NCI-H146 treated with DMSO at 0.1 percent for 48 hours (cell line): ENCODE data around the gene LGI1.

Experiments
- DNase-seq: peaks from one replicate; lab custom pipeline; 2025; ENCODE audit not compliant: unreplicated experiment; lab: John Stamatoyannopoulos, UW

The LGI1 gene

DNA sequence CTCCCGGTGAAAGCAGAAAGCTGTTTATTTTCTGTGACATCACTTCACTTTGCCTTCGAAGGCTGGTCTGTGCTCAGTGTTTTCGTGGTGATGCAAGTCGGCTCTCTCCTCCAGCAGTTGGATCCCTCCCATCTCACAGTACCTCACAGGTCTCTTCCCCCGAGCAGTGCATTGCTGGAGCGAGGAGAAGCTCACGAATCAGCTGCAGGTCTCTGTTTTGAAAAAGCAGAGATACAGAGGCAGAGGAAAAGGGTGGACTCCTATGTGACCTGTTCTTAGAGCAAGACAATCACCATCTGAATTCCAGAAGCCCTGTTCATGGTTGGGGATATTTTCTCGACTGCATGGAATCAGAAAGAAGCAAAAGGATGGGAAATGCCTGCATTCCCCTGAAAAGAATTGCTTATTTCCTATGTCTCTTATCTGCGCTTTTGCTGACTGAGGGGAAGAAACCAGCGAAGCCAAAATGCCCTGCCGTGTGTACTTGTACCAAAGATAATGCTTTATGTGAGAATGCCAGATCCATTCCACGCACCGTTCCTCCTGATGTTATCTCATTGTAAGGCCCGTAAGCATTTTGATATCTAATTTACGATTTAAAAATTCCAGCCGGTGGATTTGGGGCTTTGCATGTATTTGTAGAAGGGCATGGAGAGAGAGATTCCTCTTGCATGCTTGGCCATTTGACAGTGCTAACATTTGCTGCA is at the start of gene LGI1:
Gene LGI1, plus strand, starts transcription at position 136 of the 707 bp plus-strand sequence. Its CDS starts 209 bp downstream, at position 345.
- peak; percentile 34 for DNase-seq

- no peak for DNase-seq
Measured at GRCh38 chr10:93710333-93710909, 47.3 kb upstream of the LGI1 start.

DNA sequence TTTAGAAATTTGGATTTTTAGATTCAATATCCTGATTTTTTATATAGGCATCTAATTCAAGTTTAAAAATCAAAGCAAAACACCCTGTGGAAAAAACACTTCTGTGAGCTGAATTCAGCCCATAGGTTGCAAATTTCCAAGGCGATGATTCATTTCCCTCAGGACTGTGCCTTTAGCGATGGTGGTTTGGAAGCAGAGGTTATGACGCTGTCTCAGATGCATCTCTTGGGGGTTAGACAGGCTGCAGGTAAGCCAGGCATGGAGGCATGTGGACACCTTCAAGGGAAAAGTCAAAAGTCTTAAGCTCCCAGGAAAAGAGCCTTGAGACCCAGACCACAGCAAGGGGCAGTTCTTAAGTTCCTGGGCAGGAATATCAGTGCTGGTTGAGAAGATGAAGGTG is 45.8 kb upstream of the LGI1 start:
- DNase-seq, result no peak

DNA sequence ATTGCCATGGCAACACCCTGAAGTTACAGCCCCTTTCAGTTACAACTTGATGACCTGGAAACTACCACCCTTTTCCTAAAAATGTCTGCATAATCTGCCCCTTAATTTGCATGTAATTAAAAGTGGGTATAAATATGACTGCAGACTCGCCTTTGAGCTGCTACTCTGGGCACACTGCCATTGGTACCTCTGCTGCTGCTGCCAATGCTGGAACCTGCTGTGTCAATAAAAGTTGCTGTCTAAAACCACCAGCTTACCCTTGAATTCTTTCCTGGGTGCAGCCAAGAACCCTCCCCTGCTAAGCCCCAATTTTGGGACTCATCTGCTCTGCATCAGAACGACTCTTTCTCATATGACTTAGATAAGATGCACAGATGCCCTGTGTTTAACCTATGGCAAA is 45.1 kb upstream of the LGI1 start:
- DNase-seq, result no peak

- DNase-seq, result no peak
Measured at GRCh38 chr10:93715345-93715744, 42.4 kb upstream of the LGI1 start.

- DNase-seq, result no peak
Measured at GRCh38 chr10:93716766-93717165, 41.0 kb upstream of the LGI1 start.

GRCh38 chr10:93718937-93719725 is 38.6 kb upstream of the LGI1 start:
- no peak for DNase-seq

GRCh38 chr10:93719901-93720300 is 37.8 kb upstream of the LGI1 start:
- DNase-seq, result no peak

DNA sequence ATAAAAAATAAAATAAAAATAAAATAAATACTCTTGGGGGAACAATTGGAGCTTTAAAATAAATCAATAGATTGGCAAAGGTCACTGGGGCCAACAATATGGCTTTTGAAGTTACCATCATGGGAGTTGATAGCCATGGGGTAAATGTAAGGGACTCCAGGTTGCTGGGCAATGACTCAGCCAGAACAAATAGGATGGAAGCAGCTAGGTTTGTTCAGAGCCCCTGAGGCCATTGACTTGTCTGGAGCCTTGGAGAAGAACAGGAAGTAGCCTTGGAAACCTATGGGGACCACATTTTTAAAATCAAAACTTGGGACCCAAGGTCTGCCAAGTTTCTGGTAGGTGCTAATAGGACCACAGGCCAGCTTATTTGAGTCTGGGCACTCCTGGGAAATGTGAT is 35.2 kb upstream of the LGI1 start:
- peak; percentile 18 for DNase-seq

GRCh38 chr10:93723153-93723552 is 34.6 kb upstream of the LGI1 start:
- no peak for DNase-seq

DNA sequence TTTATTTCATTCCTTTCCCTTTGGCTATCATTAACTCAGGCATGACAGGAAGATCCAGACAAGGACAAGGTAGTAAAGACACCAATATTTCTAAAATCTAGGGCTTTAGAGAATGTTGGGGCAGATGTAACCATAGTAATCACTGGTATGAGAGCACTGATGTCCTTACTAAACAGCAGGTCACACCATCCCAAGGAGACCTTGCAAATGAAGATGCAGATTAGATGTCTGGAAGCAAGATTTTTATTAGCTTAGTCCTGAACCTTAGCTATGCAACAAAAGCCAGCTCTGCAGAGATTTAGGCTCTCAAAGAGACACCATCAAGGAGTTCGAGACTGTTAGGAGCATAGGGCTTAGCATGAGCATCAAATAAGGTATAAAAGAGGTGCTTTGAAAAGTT is 31.7 kb upstream of the LGI1 start:
- no peak for DNase-seq

DNA sequence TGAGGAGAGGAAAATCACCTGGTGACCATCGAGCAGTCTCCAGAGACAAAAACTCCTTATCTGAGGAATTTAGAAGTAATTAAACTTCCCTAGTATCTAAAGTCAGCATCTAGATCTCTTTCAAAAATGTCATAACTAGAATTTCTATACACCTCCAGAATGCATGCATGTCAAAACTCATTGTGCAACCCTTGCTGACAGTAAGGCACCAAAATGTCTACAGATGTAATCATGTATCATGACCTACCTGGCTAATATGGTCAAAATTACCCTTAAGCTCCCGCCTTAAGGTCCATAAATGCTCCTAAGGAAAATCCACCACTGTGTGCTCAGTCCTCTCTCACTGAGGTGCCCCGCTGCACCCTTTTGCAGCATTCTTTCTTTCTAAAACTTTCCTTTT is 16.4 kb upstream of the LGI1 start:
- DNase-seq, result no peak

GRCh38 chr10:93742633-93743349 is 14.9 kb upstream of the LGI1 start:
- no peak for DNase-seq

DNA sequence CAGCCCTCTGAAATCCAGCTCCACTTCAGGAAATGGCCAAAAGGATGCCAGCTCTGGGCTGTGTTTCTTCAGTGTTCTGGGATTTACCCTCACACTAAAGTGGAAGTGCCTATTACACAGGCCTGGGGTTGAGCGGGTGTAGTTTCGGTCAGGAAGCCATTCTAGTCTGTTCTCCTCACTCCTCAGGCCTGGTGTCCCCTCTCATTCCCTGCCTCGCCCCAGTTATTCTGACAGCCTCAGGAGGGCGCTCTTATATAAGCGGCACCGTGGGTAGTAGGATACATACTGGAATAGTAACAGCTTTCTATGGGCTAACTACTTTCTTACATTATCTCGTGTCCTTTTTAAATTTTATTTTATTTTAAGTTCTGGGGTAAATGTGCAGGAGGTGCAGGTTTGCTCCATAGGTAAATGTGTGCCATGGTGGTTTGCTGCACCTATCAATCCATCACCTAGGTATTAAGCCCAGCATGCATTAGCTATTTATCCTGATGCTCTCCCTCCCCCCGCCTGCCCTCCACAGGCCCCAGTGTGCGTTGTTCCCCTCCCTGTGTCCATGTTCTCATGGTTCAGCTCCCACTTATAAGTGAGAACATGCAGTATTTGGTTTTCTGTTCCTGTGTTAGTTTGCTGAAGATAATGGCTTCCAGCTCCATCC is 12.2 kb upstream of the LGI1 start:
- DNase-seq, result peak; percentile 48

- peak; percentile 95 for DNase-seq
Measured at GRCh38 chr10:93746844-93747284, 10.9 kb upstream of the LGI1 start.

DNA sequence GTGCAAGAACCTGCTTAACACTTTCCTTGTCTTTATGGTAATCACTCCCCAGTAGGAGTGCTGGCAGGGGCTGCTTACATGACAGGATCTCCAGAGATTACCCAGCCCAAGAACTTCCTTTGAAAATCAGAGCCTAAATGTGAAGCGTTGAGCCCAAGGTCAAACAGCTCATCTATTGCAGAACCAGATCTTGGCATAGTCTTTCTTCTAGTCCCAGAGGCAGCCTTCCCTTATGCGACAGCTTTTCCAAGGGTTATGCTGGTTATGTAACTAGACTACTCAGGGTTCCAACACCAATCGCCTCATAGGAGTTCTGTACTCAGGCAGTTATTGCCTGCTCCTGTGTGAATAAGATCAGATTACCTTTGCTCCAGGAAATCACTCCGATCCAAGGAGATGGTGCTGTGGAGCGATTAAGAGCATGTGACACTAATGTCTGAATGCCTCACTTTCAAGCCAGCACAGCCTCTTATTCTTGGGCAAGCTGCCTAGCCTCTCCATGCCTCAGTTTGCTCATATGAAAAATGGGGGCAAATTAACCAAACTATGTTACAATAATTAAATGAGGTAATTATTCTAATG is 8.4 kb upstream of the LGI1 start:
- DNase-seq, result peak; percentile 56

- no peak for DNase-seq
Measured at GRCh38 chr10:93751124-93751523, 6.6 kb upstream of the LGI1 start.

- no peak for DNase-seq
Measured at GRCh38 chr10:93751832-93752231, 5.9 kb upstream of the LGI1 start.

DNA sequence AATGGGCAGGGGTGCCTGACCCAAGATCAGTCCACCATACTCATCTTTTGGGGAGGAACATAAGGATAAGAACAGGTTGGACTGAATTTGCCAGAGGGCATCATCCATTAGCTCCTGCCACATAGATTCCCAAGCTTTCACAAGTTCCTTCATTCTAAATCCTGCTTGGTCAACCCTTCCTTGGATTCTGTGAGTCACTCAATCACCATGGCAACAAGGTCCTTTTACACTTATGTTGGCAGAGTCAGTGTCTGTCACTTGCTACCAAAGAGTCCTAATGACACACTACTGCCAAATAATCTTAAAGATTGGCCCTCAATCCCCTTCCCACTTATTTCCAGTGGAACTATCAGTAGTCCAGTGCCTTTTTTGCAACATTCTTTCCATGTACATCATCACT is 5.0 kb upstream of the LGI1 start:
- DNase-seq, result no peak

- DNase-seq, result peak; percentile 9
Measured at GRCh38 chr10:93753621-93754250, 4.0 kb upstream of the LGI1 start.
